Measurements from ENCODE around the gene SNAI3. TPM values are rescaled to one million over a fixed set of nuclear protein-coding genes. Genes with fewer than 3 reads are reported as not detected.

SNAI3 gene
- total and polyA plus RNA-seq, 9 of the 15 experiments (the other 6 are each of a cell fraction or from before 2014, with no cell fraction given) = 0.04 to 4.1 (median 0.80) TPM; not detected in 1

DNA sequence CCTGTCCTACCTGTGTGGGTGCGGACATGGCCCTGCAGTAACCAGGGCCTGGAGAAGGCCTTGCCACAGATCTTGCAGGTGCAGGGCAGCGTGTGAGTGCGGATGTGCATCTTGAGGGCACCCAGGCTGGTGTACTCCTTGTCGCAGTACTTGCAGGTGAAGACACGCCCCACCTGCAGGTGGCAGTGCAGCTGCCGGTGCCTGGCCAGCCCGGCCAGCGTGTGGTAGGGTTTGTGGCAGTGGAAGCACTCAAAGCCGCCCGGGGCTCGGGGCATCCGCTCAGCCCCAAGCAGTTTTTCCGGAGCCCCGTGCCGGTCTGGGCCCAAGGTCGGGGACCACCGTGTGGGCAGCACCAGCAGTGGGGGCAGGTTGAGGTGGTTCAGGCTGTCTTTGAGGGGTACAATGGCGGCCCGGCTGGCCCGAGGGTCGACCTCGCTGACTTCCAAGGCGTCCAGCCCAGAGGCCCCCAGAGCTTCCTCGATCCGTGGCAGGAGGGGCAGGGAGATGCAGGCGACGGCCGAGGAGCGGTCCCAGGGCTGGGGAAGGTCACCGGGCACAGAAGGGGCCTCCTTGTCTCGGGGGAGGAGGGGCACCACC is 5.1 kb downstream of the SNAI3 start (continued):
- TF ChIP-seq STAG1 (CRISPR knock-in tag; IDR thresholded peaks at IDR 0.05; ENCODE audit: borderline replicate concordance) = 0 out of 2 replicates have a peak, but pooled peaks have one; percentile 30
- TF ChIP-seq MYC (IDR thresholded peaks at IDR 0.05; ENCODE audit: low read depth, low read length) = no peak
- no peak for TF ChIP-seq MYC (CRISPR knock-in tag; IDR thresholded peaks at IDR 0.05; ENCODE audit: borderline replicate concordance, low read depth)
- peak; percentile 22; the same call in 1 of the 2 replicates for TF ChIP-seq ZBTB2 (IDR thresholded peaks at IDR 0.05)
- no peak for TF ChIP-seq XRCC3 (IDR thresholded peaks at IDR 0.05)
- TF ChIP-seq TCFL5 (CRISPR knock-in tag; conservative IDR thresholded peaks at IDR 0.05) = no peak
- TF ChIP-seq ZKSCAN1 (IDR thresholded peaks at IDR 0.05; ENCODE audit: low read depth, low read length) = no peak
- TF ChIP-seq HNRNPL (IDR thresholded peaks at IDR 0.05; ENCODE audit: low read depth, low read length) = no peak
- no peak for TF ChIP-seq ETV1 (tag; conservative IDR thresholded peaks at IDR 0.05; ENCODE audit: low read depth)
- no peak for TF ChIP-seq MCM3 (IDR thresholded peaks at IDR 0.05)
- TF ChIP-seq ZNF324 (CRISPR knock-in tag; IDR thresholded peaks at IDR 0.05) = no peak
- 0 out of 2 replicates have a peak, but pooled peaks have one; percentile 24 for TF ChIP-seq SMC3 (conservative IDR thresholded peaks at IDR 0.05; ENCODE audit: insufficient read depth, low read depth, low read length)

Measured in K562 (cell line).